Kidney (tissue), 14 donors: ENCODE measurements around the gene CCAR1. TPM values are rescaled to one million over a fixed set of nuclear protein-coding genes. Genes with fewer than 3 reads are reported as not detected.
"Not testable (repeated sequence)": the region's sequence is repeated elsewhere in the genome, so short reads cannot be mapped to it uniquely, and the experiment has no call there.

Source experiments
- DNase-seq, 5 donors: peaks; one replicate each; pipeline ENCODE4 v3.0.0-alpha.2; 2013 to 2020
- FAIRE-seq: peaks from 2 replicates; lab custom pipeline; 2012; peaks lifted over from hg19 to GRCh38; lab: Jason Lieb, UNC
- H3K27ac ChIP-seq, 2 donors: one replicate each; pipeline ENCODE4 v1.7.0; 2013; ENCODE audit warnings: low read depth in 2 of 2, low read length in 2 of 2, inconsistent platforms in 1 of 2
- H3K27me3 ChIP-seq: one replicate; pipeline ENCODE4 v1.7.1; 2013; ENCODE audit warnings: low read length, inconsistent platforms; ENCODE audit not compliant: control insufficient read depth, insufficient read depth
- H3K36me3 ChIP-seq, 3 donors: one replicate each; pipeline versions ENCODE4 v1.7.0 to v1.7.1; 2013; ENCODE audit warnings: low read length in 3 of 3, control low read depth in 1 of 3, inconsistent platforms in 1 of 3; ENCODE audit not compliant: insufficient read depth in 3 of 3, control insufficient read depth in 2 of 3
- H3K4me1 ChIP-seq, 3 donors: one replicate each; pipeline versions ENCODE4 v1.7.0 to v1.7.1; 2013; ENCODE audit warnings: low read length in 3 of 3, inconsistent platforms in 1 of 3, low read depth in 1 of 3; ENCODE audit not compliant: control insufficient read depth in 2 of 3, insufficient read depth in 2 of 3
- H3K4me3 ChIP-seq, 3 donors: one replicate each; pipeline versions ENCODE4 v1.7.0 to v1.8.1; 2013; ENCODE audit warnings: low read length in 3 of 3, control low read depth in 1 of 3, inconsistent platforms in 1 of 3
- H3K9ac ChIP-seq, 3 donors: one replicate each; pipeline versions ENCODE4 v1.7.0 to v1.7.1; 2013; ENCODE audit warnings: low read length in 3 of 3, control low read depth in 1 of 3, inconsistent platforms in 1 of 3
- H3K9me3 ChIP-seq, 3 donors: one replicate each; pipeline versions ENCODE4 v1.7.0 to v1.7.1; 2013; ENCODE audit warnings: low read length in 3 of 3, control low read depth in 1 of 3, inconsistent platforms in 1 of 3; ENCODE audit not compliant: control insufficient read depth in 2 of 3, insufficient read depth in 1 of 3
- CTCF ChIP-seq: IDR thresholded peaks from 3 replicates; pipeline ENCODE4 v1.5.1; 2012; ENCODE audit warnings: mild to moderate bottlenecking, moderate library complexity, borderline replicate concordance; ENCODE audit not compliant: insufficient read depth; ENCODE audit errors: extremely low read depth
- intact Hi-C: fragments of 100-400 bp; cut with DNase I; formaldehyde crosslinking; loops from one replicate; pipeline ENCODE4 v1.11.1; 2022
- polyA plus RNA-seq: library from polyadenylated mRNA; stranded (reverse); fragments of 350-450 nt; fragmentation: Illumina TruSeq; extraction: RNeasy Lipid Tissue Mini Kit (QIAGEN cat#74804); gene quantifications from one replicate; pipeline ENCODE4 v1.2.3, GENCODE V29; 2014; ENCODE audit warnings: low read depth, low replicate concordance; ENCODE audit not compliant: insufficient read depth
- total RNA-seq: library from RNA; stranded (reverse); fragmentation: NEBNext Ultra II Directional; extraction: Animal tissue kit (Norgen Biotek cat#: 25700); gene quantifications from one replicate; pipeline ENCODE4 v1.2.1, GENCODE V29; 2021
- donor health status: control.
- donor health status: control.
- donor health status: control.
- donor health status: control.
- donor health status: control.
- donor health status: DM: yes; HTN: yes; CAD: no.
- donor health status: Normal renal cell carcinoma (clear cell type).

CCAR1 gene
- total and polyA plus RNA-seq, 2 donors from 2014 or later: 45.2 to 54.4 TPM

- FAIRE-seq (no peak), DNase-seq (no peak)
- Histone ChIP-seq H3K36me3 (peaks cover 2 to 15% (median 8%) of the 10 kb centered on the region in 3 donors), H3K27ac (no peak overlapping the region), H3K9ac (no peak overlapping the region), H3K27me3 (no peaks in the 10 kb centered on the region), H3K4me3 (no peak overlapping the region), H3K9me3 (no peaks in the 10 kb centered on the region), H3K4me1 (peaks cover 0 to 4% (median under 1%) of the 10 kb centered on the region in 3 donors)
- no peak for TF ChIP-seq CTCF
- intact Hi-C loops: no loop called here
Observed at GRCh38 chr10:68727146-68727545, 6.1 kb downstream of the CCAR1 start.

- H3K27me3 ChIP-seq: no peaks in the 10 kb centered on the region
- no peak overlapping the region for H3K4me3 ChIP-seq
- peaks cover 5 to 29% (median 10%) of the 10 kb centered on the region in 3 donors for H3K36me3 ChIP-seq
- no peak overlapping the region for H3K9ac ChIP-seq
- no peak overlapping the region for H3K27ac ChIP-seq
- FAIRE-seq (no peak), DNase-seq (no peak)
- no peaks in the 10 kb centered on the region for H3K4me1 ChIP-seq
- no peaks in the 10 kb centered on the region for H3K9me3 ChIP-seq
- intact Hi-C loops: no loop called here
- TF ChIP-seq CTCF: no peak
Observed at GRCh38 chr10:68732651-68733050, 11.6 kb downstream of the CCAR1 start.

GRCh38 chr10:68734349-68734748, 13.3 kb downstream of the CCAR1 start:
- DNase-seq (no peak), FAIRE-seq (no peak)
- peaks cover 8 to 36% (median 10%) of the 10 kb centered on the region in 3 donors for H3K36me3 ChIP-seq
- intact Hi-C loops: no loop called here
- H3K4me1 ChIP-seq: no peaks in the 10 kb centered on the region
- H3K27ac ChIP-seq: no peak overlapping the region
- no peak for TF ChIP-seq CTCF
- H3K27me3 ChIP-seq: no peaks in the 10 kb centered on the region
- no peaks in the 10 kb centered on the region for H3K9me3 ChIP-seq
- H3K9ac ChIP-seq: no peak overlapping the region
- no peak overlapping the region for H3K4me3 ChIP-seq

GRCh38 chr10:68735119-68735518, 14.1 kb downstream of the CCAR1 start:
- FAIRE-seq (no peak), DNase-seq (no peak)
- TF ChIP-seq CTCF: no peak
- peaks cover 8 to 44% (median 10%) of the 10 kb centered on the region in 3 donors for H3K36me3 ChIP-seq
- H3K27ac ChIP-seq: no peak overlapping the region
- no peak overlapping the region for H3K9ac ChIP-seq
- H3K9me3 ChIP-seq: no peaks in the 10 kb centered on the region
- no peaks in the 10 kb centered on the region for H3K4me1 ChIP-seq
- intact Hi-C loops: no loop called here
- no peak overlapping the region for H3K4me3 ChIP-seq
- H3K27me3 ChIP-seq: no peaks in the 10 kb centered on the region

GRCh38 chr10:68735739-68736138, 14.7 kb downstream of the CCAR1 start:
- H3K4me3 ChIP-seq, H3K9me3 ChIP-seq, H3K27me3 ChIP-seq, H3K9ac ChIP-seq, H3K4me1 ChIP-seq, FAIRE-seq, intact Hi-C loops, DNase-seq, H3K27ac ChIP-seq: not testable (repeated sequence)
- peaks cover 10 to 45% (median 10%) of the 10 kb centered on the region in 3 donors for H3K36me3 ChIP-seq
